HepG2 (cell line): ENCODE data around the gene KIF7. TPM values are rescaled to one million over a fixed set of nuclear protein-coding genes. Genes with fewer than 3 reads are reported as not detected.

Experiments
- CEBPB ChIP-seq: IDR thresholded peaks from 2 replicates; pipeline ENCODE4 v1.6.1; 2011; ENCODE audit warnings: low read depth, low read length, improper control_type of control experiment, borderline replicate concordance
- CEBPG ChIP-seq: IDR thresholded peaks from 2 replicates; pipeline ENCODE4 v1.6.1; 2016
- EHMT2 ChIP-seq: fragments of 200-600 bp; sonication (generic); IDR thresholded peaks from 2 replicates; pipeline ENCODE4 v1.7.0; 2017; ENCODE audit warnings: antibody characterized with exemption, low read depth, low read length, borderline replicate concordance
- EP300 ChIP-seq, 3 experiments: sonication (generic) in 1 of 3; formaldehyde crosslinking in 1 of 3; IDR thresholded peaks; 2 replicates each; pipeline versions ENCODE4 v1.5.1 to v1.6.1; 2011 to 2020; ENCODE audit warnings: low read depth in 2 of 3, low read length in 2 of 3, borderline replicate concordance in 1 of 3, improper control_type of control experiment in 1 of 3, mild to moderate bottlenecking in 1 of 3, missing genetic modification reagents in 1 of 3, moderate library complexity in 1 of 3
- FOXA1 ChIP-seq, 2 experiments: fragments of 450-650 bp in 1 of 2; sonication (generic) in 1 of 2; formaldehyde crosslinking in 1 of 2; IDR thresholded peaks; 2 replicates each; pipeline versions ENCODE4 v1.4.0 to v1.6.1; 2016 to 2020; ENCODE audit warnings: missing genetic modification reagents in 1 of 2
- FOXA3 ChIP-seq: IDR thresholded peaks from 2 replicates; pipeline ENCODE4 v1.6.1; 2016; ENCODE audit warnings: missing genetic modification reagents, missing compliant biosample characterization
- HNF4G ChIP-seq, 2 experiments: sonication (generic) in 1 of 2; formaldehyde crosslinking in 1 of 2; IDR thresholded peaks; 2 replicates each; pipeline versions ENCODE4 v1.4.0 to v1.6.1; 2011 to 2020; ENCODE audit warnings: borderline replicate concordance in 2 of 2, low read depth in 2 of 2, mild to moderate bottlenecking in 2 of 2, low read length in 1 of 2, missing genetic modification reagents in 1 of 2, moderate library complexity in 1 of 2
- HNRNPH1 ChIP-seq: fragments of 200-400 bp; formaldehyde crosslinking; optimal IDR thresholded peaks from 2 replicates; pipeline ENCODE3; 2017; ENCODE audit warnings: mild to moderate bottlenecking, low read depth, low read length
- HOXA3 ChIP-seq: sonication (generic); formaldehyde crosslinking; IDR thresholded peaks from 2 replicates; pipeline ENCODE4 v1.5.0; 2020; ENCODE audit warnings: missing genetic modification reagents
- HOXA7 ChIP-seq: sonication (generic); formaldehyde crosslinking; IDR thresholded peaks from 2 replicates; pipeline ENCODE4 v1.8.1; 2022; ENCODE audit warnings: mild to moderate bottlenecking, missing genetic modification reagents, moderate library complexity
- KDM3A ChIP-seq: IDR thresholded peaks from 2 replicates; pipeline ENCODE4 v1.6.1; 2018; ENCODE audit warnings: low read depth, missing compliant biosample characterization
- POGZ ChIP-seq: sonication (generic); formaldehyde crosslinking; IDR thresholded peaks from 2 replicates; pipeline ENCODE4 v1.4.0; 2020; ENCODE audit warnings: mild to moderate bottlenecking, missing genetic modification reagents
- RFX1 ChIP-seq: fragments of 450-650 bp; IDR thresholded peaks from 2 replicates; pipeline ENCODE4 v1.6.1; 2017
- SOX13 ChIP-seq, 3 experiments: fragments of 450-650 bp in 1 of 3; sonication (generic) in 1 of 3; formaldehyde crosslinking in 1 of 3; IDR thresholded peaks in 2 of 3; conservative IDR thresholded peaks in 1 of 3; 2 replicates each; pipeline versions ENCODE4 v1.5.0 to v1.6.1; 2016 to 2020; ENCODE audit warnings: antibody characterized with exemption in 1 of 3, mild to moderate bottlenecking in 1 of 3, missing compliant biosample characterization in 1 of 3, missing genetic modification reagents in 1 of 3, moderate library complexity in 1 of 3
- STAG1 ChIP-seq: sonication (generic); formaldehyde crosslinking; IDR thresholded peaks from 2 replicates; pipeline ENCODE4 v1.4.0; 2020; ENCODE audit warnings: missing genetic modification reagents
- TCF7 ChIP-seq: sonication (generic); IDR thresholded peaks from 2 replicates; pipeline ENCODE4 v1.6.1; 2016; ENCODE audit warnings: antibody characterized with exemption, low read depth
- ZFX ChIP-seq: sonication (generic); formaldehyde crosslinking; IDR thresholded peaks from 2 replicates; pipeline ENCODE4 v1.4.0; 2020; ENCODE audit warnings: mild to moderate bottlenecking, low read depth, missing genetic modification reagents, moderate library complexity
- ZMYM4 ChIP-seq: sonication (generic); formaldehyde crosslinking; IDR thresholded peaks from 2 replicates; pipeline ENCODE4 v1.8.1; 2023; ENCODE audit warnings: mild to moderate bottlenecking, missing genetic modification reagents
- ZNF34 ChIP-seq: sonication (generic); formaldehyde crosslinking; IDR thresholded peaks from 2 replicates; pipeline ENCODE4 v1.4.0; 2020; ENCODE audit warnings: mild to moderate bottlenecking, missing genetic modification reagents, borderline replicate concordance
- ZNF644 ChIP-seq: IDR thresholded peaks from 2 replicates; pipeline ENCODE4 v1.6.1; 2016; ENCODE audit warnings: low read depth
- polyA plus RNA-seq, 8 experiments: library from polyadenylated mRNA; depleted of rRNA in 3 of 8; stranded (reverse) in 7 of 8; unstranded in 1 of 8; fragments of >200 nt; fragmentation: Illumina TruSeq in 4 of 8; extraction: Trizol in 4 of 8; gene quantifications; 2 replicates each; pipeline versions ENCODE4 v1.2.1 to v1.2.3, GENCODE V29; 2011 to 2016; ENCODE audit warnings: low read depth in 4 of 8, missing spikeins in 1 of 8, mixed read lengths in 1 of 8; ENCODE audit not compliant: insufficient read depth in 1 of 8
- total RNA-seq, 5 experiments: library from RNA; depleted of rRNA; stranded (reverse); fragments of >200 nt; fragmentation: Illumina TruSeq; extraction: Trizol; gene quantifications; 2 replicates each; pipeline ENCODE4 v1.2.3, GENCODE V29; 2016; ENCODE audit warnings: low read depth in 1 of 5
- TF ChIP-seq, protein P1 (sequence below): sonication (generic); formaldehyde crosslinking; IDR thresholded peaks from 2 replicates; pipeline ENCODE4 v1.5.1; 2020; ENCODE audit warnings: missing genetic modification reagents, mild to moderate bottlenecking, borderline replicate concordance
- TF ChIP-seq, protein P2 (sequence below): sonication (generic); formaldehyde crosslinking; IDR thresholded peaks from 2 replicates; pipeline ENCODE4 v1.5.0; 2020; ENCODE audit warnings: mild to moderate bottlenecking, missing genetic modification reagents, moderate library complexity
- TF ChIP-seq, protein P3 (sequence below): sonication (generic); formaldehyde crosslinking; IDR thresholded peaks from 2 replicates; pipeline ENCODE4 v1.4.0; 2020; ENCODE audit warnings: missing genetic modification reagents

The KIF7 gene
- total and polyA plus RNA-seq, 2 of the 13 experiments (the other 11 are each of a cell fraction or from before 2014, with no cell fraction given): 1.5 to 6.2 TPM

DNA sequence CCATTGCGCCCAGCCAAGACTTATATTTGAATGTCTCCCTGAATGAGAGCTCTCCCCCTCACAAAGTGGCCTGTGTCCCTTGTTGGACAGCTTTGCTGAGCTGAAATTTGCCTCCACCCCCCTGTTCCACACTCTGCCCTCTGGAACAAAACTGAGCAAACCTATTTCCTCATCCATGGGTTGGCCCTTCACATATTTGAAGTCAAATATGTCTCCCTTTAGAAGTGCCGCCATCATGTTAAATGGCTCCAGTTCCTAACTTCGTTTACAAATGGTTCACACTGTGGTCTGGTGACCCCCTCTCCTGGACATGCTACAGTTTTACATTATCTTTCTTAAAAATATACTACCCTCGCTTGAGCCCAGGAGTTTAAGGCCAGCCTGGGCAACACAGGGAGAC lies 19.3 kb upstream of the KIF7 start (continued):
- TF ChIP-seq POGZ (CRISPR knock-in tag) (0 out of 2 replicates have a peak, but pooled peaks have one; percentile 55), KDM3A (CRISPR knock-in tag) (no peak), HOXA3 (peak; percentile 60; the same call in 1 of the 2 replicates), STAG1 (peak; percentile 63), TCF7 (peak; percentile 84), CEBPG (CRISPR knock-in tag) (peak; percentile 46; the same call in 1 of the 2 replicates), ZFX (0 out of 2 replicates have a peak, but pooled peaks have one; percentile 24), FOXA1 (IDR thresholded peaks at IDR 0.05) (no peak), FOXA1 (CRISPR knock-in tag; IDR thresholded peaks at IDR 0.05) (peak; percentile 45; the same call in 1 of the 2 replicates), HNF4G (IDR thresholded peaks at IDR 0.05; ENCODE audit: borderline replicate concordance, low read depth, low read length) (0 out of 2 replicates have a peak, but pooled peaks have one; percentile 41), HNF4G (CRISPR knock-in tag; IDR thresholded peaks at IDR 0.05; ENCODE audit: borderline replicate concordance, low read depth) (no peak), HNRNPH1 (no peak), CEBPB (0 out of 2 replicates have a peak, but pooled peaks have one; percentile 20), ZNF644 (CRISPR knock-in tag) (peak; percentile 83), RFX1 (no peak), SOX13 (IDR thresholded peaks at IDR 0.05) (no peak), SOX13 (CRISPR knock-in tag; conservative IDR thresholded peaks at IDR 0.05 in 1 of 2, IDR thresholded peaks at IDR 0.05 in 1 of 2) (peak in 1 of 2 experiments; percentile 26; a peak in 1 of 4 replicates), EP300 (IDR thresholded peaks at IDR 0.05; ENCODE audit: low read depth in 2 of 2, low read length in 2 of 2) (peak in 1 of 2 experiments; percentile 70; a peak in 1 of 4 replicates), EP300 (CRISPR knock-in tag; IDR thresholded peaks at IDR 0.05; ENCODE audit: borderline replicate concordance) (no peak), ZNF34 (CRISPR knock-in tag) (no peak), ZMYM4 (CRISPR knock-in tag) (peak; percentile 43; the same call in 1 of the 2 replicates), HOXA7 (CRISPR knock-in tag) (no peak), EHMT2 (peak; percentile 44; the same call in 1 of the 2 replicates), FOXA3 (peak; percentile 24; the same call in 1 of the 2 replicates)
- TF ChIP-seq, protein P1, sequence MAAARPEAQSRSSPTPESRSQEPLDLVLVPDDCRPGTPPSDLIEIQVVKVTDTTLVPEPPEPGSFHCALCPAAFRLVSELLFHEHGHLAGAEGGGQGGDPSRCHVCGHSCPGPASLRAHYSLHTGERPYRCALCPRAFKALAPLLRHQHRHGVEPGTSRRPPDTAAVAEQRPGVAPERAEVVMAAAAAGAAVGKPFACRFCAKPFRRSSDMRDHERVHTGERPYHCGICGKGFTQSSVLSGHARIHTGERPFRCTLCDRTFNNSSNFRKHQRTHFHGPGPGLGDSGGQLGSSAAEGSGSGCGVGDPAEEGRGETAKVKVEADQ (CRISPR knock-in tag): no peak
- TF ChIP-seq, protein P2, sequence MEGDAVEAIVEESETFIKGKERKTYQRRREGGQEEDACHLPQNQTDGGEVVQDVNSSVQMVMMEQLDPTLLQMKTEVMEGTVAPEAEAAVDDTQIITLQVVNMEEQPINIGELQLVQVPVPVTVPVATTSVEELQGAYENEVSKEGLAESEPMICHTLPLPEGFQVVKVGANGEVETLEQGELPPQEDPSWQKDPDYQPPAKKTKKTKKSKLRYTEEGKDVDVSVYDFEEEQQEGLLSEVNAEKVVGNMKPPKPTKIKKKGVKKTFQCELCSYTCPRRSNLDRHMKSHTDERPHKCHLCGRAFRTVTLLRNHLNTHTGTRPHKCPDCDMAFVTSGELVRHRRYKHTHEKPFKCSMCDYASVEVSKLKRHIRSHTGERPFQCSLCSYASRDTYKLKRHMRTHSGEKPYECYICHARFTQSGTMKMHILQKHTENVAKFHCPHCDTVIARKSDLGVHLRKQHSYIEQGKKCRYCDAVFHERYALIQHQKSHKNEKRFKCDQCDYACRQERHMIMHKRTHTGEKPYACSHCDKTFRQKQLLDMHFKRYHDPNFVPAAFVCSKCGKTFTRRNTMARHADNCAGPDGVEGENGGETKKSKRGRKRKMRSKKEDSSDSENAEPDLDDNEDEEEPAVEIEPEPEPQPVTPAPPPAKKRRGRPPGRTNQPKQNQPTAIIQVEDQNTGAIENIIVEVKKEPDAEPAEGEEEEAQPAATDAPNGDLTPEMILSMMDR (CRISPR knock-in tag): peak; percentile 73
- TF ChIP-seq, protein P3, sequence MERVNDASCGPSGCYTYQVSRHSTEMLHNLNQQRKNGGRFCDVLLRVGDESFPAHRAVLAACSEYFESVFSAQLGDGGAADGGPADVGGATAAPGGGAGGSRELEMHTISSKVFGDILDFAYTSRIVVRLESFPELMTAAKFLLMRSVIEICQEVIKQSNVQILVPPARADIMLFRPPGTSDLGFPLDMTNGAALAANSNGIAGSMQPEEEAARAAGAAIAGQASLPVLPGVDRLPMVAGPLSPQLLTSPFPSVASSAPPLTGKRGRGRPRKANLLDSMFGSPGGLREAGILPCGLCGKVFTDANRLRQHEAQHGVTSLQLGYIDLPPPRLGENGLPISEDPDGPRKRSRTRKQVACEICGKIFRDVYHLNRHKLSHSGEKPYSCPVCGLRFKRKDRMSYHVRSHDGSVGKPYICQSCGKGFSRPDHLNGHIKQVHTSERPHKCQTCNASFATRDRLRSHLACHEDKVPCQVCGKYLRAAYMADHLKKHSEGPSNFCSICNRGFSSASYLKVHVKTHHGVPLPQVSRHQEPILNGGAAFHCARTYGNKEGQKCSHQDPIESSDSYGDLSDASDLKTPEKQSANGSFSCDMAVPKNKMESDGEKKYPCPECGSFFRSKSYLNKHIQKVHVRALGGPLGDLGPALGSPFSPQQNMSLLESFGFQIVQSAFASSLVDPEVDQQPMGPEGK: peak; percentile 21; the same call in 1 of the 2 replicates
